ENCODE results near the gene GALNTL6.

The GALNTL6 gene

GRCh38 chr4:172142281-172142741, 329.1 kb downstream of the GALNTL6 start:
- no peak for TF ChIP-seq CTCF (IDR thresholded peaks at IDR 0.05; ENCODE audit: insufficient read depth, missing control alignments)
- no peak for FAIRE-seq
- DNase-seq (ENCODE audit: insufficient read length, low spot score), result no peak

DNA sequence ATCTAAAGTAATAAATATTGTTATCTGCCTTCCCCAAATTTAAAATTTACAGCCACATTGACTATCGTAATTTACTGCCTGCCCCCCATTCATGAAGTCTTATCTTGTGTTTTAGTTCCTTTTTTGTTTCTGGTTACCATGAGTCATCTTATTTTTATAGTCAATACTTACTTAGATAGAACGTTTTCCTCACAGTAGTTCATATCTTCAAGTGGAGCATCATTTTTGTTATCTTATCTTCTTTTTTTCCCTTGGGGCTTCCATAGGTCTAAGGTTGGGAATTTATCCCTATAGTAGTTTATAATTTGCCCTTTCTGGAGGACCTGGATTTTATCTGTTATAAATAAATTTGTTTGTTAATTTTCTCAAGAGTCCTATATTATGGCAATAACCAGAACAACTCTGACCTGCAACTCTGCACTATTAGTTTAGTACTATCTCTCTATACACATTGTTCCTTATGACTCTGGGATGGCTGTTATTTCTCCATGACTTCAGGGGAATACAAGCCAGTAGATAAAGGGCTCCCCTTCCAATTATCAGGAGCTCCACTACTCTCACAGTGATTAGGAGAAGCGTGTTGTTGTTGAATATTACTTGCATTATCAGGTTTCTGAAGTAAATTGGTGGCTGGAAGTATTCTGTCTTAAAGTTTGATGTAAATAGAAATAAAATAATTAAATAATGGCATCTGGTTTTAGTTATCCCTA, 330.6 kb downstream of the GALNTL6 start:
- no peak for DNase-seq (ENCODE audit: insufficient read length, low spot score)
- no peak for FAIRE-seq
- TF ChIP-seq CTCF (IDR thresholded peaks at IDR 0.05; ENCODE audit: insufficient read depth, missing control alignments), result no peak

DNA sequence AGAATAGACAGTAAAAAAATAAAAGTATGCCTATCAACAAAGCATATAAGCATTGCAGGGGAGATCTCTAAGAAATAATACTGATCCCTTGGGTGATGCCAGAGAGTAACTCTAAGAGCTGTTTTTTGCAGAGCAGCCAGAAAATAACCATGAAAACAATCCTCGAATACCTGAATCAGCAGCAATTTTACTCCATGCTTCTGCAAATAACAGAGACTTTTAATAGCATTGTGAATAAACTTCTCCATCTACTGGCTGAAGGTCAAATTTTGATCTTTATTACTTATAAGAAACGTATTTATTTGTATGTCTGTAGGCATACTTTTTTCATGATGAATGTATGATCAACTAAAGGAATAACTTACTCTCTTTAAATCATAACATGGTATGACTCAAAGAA, 334.5 kb downstream of the GALNTL6 start:
- TF ChIP-seq CTCF (IDR thresholded peaks at IDR 0.05; ENCODE audit: insufficient read depth, missing control alignments), result peak; percentile 10
- no peak for DNase-seq (ENCODE audit: insufficient read length, low spot score)
- no peak for FAIRE-seq

GRCh38 chr4:172149329-172149728, 336.1 kb downstream of the GALNTL6 start:
- no peak for TF ChIP-seq CTCF (IDR thresholded peaks at IDR 0.05; ENCODE audit: insufficient read depth, missing control alignments)
- FAIRE-seq, result no peak
- DNase-seq (ENCODE audit: insufficient read length, low spot score), result no peak

- no peak for TF ChIP-seq CTCF (IDR thresholded peaks at IDR 0.05; ENCODE audit: insufficient read depth, missing control alignments)
- DNase-seq (ENCODE audit: insufficient read length, low spot score) (no peak), FAIRE-seq (no peak)
Measured at GRCh38 chr4:172152284-172152683, 339.1 kb downstream of the GALNTL6 start.

DNA sequence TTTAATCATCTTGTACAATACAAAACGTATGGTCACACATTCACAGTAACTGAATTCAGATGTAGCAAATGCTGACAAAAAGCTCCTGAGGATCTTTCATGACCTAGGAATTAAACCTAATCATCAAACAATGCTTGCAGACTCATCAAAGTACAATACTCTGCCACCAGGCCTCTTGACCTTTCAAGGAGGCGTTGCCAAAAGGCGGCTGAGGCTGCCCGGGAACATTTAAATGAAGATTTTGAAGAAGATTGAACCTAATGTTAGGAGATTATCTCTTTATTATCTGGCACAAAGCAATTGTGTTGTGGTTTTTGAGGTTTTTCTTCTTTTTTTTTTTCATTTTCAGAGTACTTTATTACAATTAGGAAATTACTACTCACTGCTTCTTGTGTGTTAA, 340.5 kb downstream of the GALNTL6 start:
- no peak for TF ChIP-seq CTCF (IDR thresholded peaks at IDR 0.05; ENCODE audit: insufficient read depth, missing control alignments)
- FAIRE-seq (no peak), DNase-seq (ENCODE audit: insufficient read length, low spot score) (no peak)

- DNase-seq (ENCODE audit: insufficient read length, low spot score) (no peak), FAIRE-seq (no peak)
- TF ChIP-seq CTCF (IDR thresholded peaks at IDR 0.05; ENCODE audit: insufficient read depth, missing control alignments), result no peak
Measured at GRCh38 chr4:172155838-172156345, 342.7 kb downstream of the GALNTL6 start.

Measured in D721Med (cell line).